Activated CD4-positive, CD25-positive, alpha-beta regulatory T cell treated with anti-CD3 and anti-CD28 coated beads, Interleukin-2, amount 50 U/mL, for 72 hours (primary cell): Measurements from ENCODE around the gene RPL27.

ENCODE experiments used
- DNase-seq: peaks from one replicate; pipeline ENCODE4 v3.0.0; 2021

RPL27 gene

GRCh38 chr17:43021741-43022512 lies 23.7 kb downstream of the RPL27 start, which contains the start of gene VAT1:
Gene VAT1, minus strand, starts transcription at chr17:43022385. Its CDS starts 63 bp downstream, at chr17:43022322.
- DNase-seq = peak; percentile 69

GRCh38 chr17:43024407-43025289 lies 26.4 kb downstream of the RPL27 start, which contains the start of gene RND2:
Gene RND2, plus strand, starts transcription at chr17:43025231. Its CDS starts 117 bp downstream, at chr17:43025348.
- DNase-seq = peak; percentile 68

GRCh38 chr17:43025290-43025657 lies 27.1 kb downstream of the RPL27 start:
- DNase-seq = no peak

- no peak for DNase-seq
Observed at GRCh38 chr17:43025766-43026537, 27.7 kb downstream of the RPL27 start.

- DNase-seq = no peak
Observed at GRCh38 chr17:43026595-43026994, 28.4 kb downstream of the RPL27 start.

GRCh38 chr17:43027091-43028032 lies 29.1 kb downstream of the RPL27 start:
- no peak for DNase-seq

GRCh38 chr17:43028221-43028861 lies 30.1 kb downstream of the RPL27 start:
- DNase-seq = no peak

- no peak for DNase-seq
Observed at GRCh38 chr17:43030137-43030767, 32.0 kb downstream of the RPL27 start.

- DNase-seq = no peak
Observed at GRCh38 chr17:43031666-43032065, 33.4 kb downstream of the RPL27 start.

- no peak for DNase-seq
Observed at GRCh38 chr17:43033948-43034881, 36.0 kb downstream of the RPL27 start.

GRCh38 chr17:43034894-43035293 lies 36.7 kb downstream of the RPL27 start:
- DNase-seq = no peak

GRCh38 chr17:43039646-43040045 lies 41.4 kb downstream of the RPL27 start:
- no peak for DNase-seq

GRCh38 chr17:43040655-43041054 lies 42.4 kb downstream of the RPL27 start:
- no peak for DNase-seq

GRCh38 chr17:43042025-43042628 lies 43.9 kb downstream of the RPL27 start:
- no peak for DNase-seq

GRCh38 chr17:43043307-43043706 lies 45.1 kb downstream of the RPL27 start:
- DNase-seq = no peak

- no peak for DNase-seq
Observed at GRCh38 chr17:43044024-43044423, 45.8 kb downstream of the RPL27 start.

GRCh38 chr17:43051969-43052368 lies 53.8 kb downstream of the RPL27 start:
- DNase-seq = no peak
